GM12878 (cell line): ENCODE measurements around the gene FAM120B. TPM values are rescaled to one million over a fixed set of nuclear protein-coding genes. Genes with fewer than 3 reads are reported as not detected.

ENCODE experiments used
- ATAC-seq: fragments of 200-7000 bp; cut with Tn5 transposase; 3 replicates; pipeline ENCODE4 v1.9.1; 2020; ENCODE audit warnings: mild to moderate bottlenecking, moderate library complexity
- BruUV-seq: library from RNA; stranded (reverse); fragments of 400-500 nt; replicated peaks from 2 replicates; lab custom pipeline; 2021; lab: Mats Ljungman, UMichigan
- CTCF ChIA-PET: fragments of 300-600 bp; sonication (Branson Sonifier 250); formaldehyde crosslinking; extraction: SDS; loops from one replicate; lab custom pipeline; 2021; ENCODE audit warnings: inconsistent platforms; lab: Yijun Ruan, JAX
- POLR2A ChIA-PET: fragments of 350-600 bp; formaldehyde crosslinking; extraction: SDS; loops from one replicate; lab custom pipeline; 2021; ENCODE audit warnings: inconsistent platforms; lab: Charles Lee
- RAD21 ChIA-PET: fragments of 300-600 bp; sonication (Branson Sonifier 250); formaldehyde crosslinking; loops from one replicate; lab custom pipeline; 2023; ENCODE audit warnings: antibody characterized with exemption; ENCODE audit not compliant: unreplicated experiment; lab: Charles Lee
- SMC1A ChIA-PET: fragments of 300-600 bp; sonication (Branson Sonifier 250); formaldehyde crosslinking; loops from one replicate; lab custom pipeline; 2023; ENCODE audit not compliant: unreplicated experiment, uncharacterized antibody; lab: Charles Lee
- DNase-seq: peaks from one replicate; pipeline ENCODE4 v3.0.0-alpha.2; 2011; ENCODE audit warnings: low read depth, low spot score
- FAIRE-seq: peaks from 3 replicates; lab custom pipeline; 2011; peaks lifted over from hg19 to GRCh38; lab: Jason Lieb, UNC
- H2AFZ ChIP-seq: 2 replicates; pipeline ENCODE4 v1.6.0; 2011; ENCODE audit warnings: low read depth, low read length, control low read depth; ENCODE audit not compliant: control insufficient read depth
- H3K27ac ChIP-seq: 2 replicates; pipeline ENCODE4 v1.5.1; 2011; ENCODE audit warnings: control low read depth; ENCODE audit not compliant: control insufficient read depth, insufficient read depth
- H3K27me3 ChIP-seq, 2 experiments: replicated peaks in 1 of 2; 2 replicates each; pipeline versions ENCODE4 v1.6.0 to v1.6.1; 2011; ENCODE audit warnings: low read length in 1 of 2; ENCODE audit not compliant: control insufficient read depth in 2 of 2, insufficient read depth in 2 of 2
- H3K36me3 ChIP-seq, 2 experiments: 2 replicates each; pipeline ENCODE4 v1.5.1; 2011; ENCODE audit warnings: low read length in 1 of 2; ENCODE audit not compliant: control insufficient read depth in 2 of 2, insufficient read depth in 2 of 2
- H3K4me1 ChIP-seq: 2 replicates; pipeline ENCODE4 v1.6.1; 2011; ENCODE audit warnings: mild to moderate bottlenecking, low read length, moderate library complexity, mixed read lengths; ENCODE audit not compliant: control insufficient read depth, insufficient read depth
- H3K4me2 ChIP-seq: 2 replicates; pipeline ENCODE4 v1.6.0; 2011; ENCODE audit warnings: control low read depth; ENCODE audit not compliant: control insufficient read depth, insufficient read depth
- H3K4me3 ChIP-seq: fragments of 200-600 bp; sonication (generic); 2 replicates; pipeline ENCODE4 v1.5.1; 2016
- H3K79me2 ChIP-seq: 2 replicates; pipeline ENCODE4 v1.6.0; 2011; ENCODE audit warnings: low read length; ENCODE audit not compliant: control insufficient read depth, insufficient read depth
- H3K9ac ChIP-seq: 2 replicates; pipeline ENCODE4 v1.8.0; 2011; ENCODE audit warnings: low read length, control low read depth, mixed read lengths; ENCODE audit not compliant: control insufficient read depth, insufficient read depth
- H3K9me3 ChIP-seq: replicated peaks from 3 replicates; pipeline ENCODE4 v1.5.1; 2011; ENCODE audit warnings: mild to moderate bottlenecking, low read length; ENCODE audit not compliant: control insufficient read depth, insufficient read depth
- H4K20me1 ChIP-seq: 2 replicates; pipeline ENCODE4 v1.6.0; 2011; ENCODE audit not compliant: control insufficient read depth, insufficient read depth
- BACH1 ChIP-seq: fragments of 450-650 bp; IDR thresholded peaks from 2 replicates; pipeline ENCODE4 v1.6.1; 2017; ENCODE audit warnings: mild to moderate bottlenecking, borderline replicate concordance
- BRCA1 ChIP-seq: IDR thresholded peaks from 2 replicates; pipeline ENCODE4 v1.6.1; 2011; ENCODE audit warnings: low read depth, low read length, improper control_type of control experiment
- DPF2 ChIP-seq: fragments of 450-650 bp; IDR thresholded peaks from 2 replicates; pipeline ENCODE4 v1.6.1; 2017; ENCODE audit warnings: mild to moderate bottlenecking
- NFYB ChIP-seq: IDR thresholded peaks from 2 replicates; pipeline ENCODE4 v1.6.1; 2011; ENCODE audit warnings: low read depth, mild to moderate bottlenecking, low read length, improper control_type of control experiment, moderate library complexity; ENCODE audit not compliant: insufficient read depth
- RAD51 ChIP-seq: fragments of 450-650 bp; IDR thresholded peaks from 2 replicates; pipeline ENCODE4 v1.6.1; 2016; ENCODE audit warnings: moderate library complexity, mild to moderate bottlenecking, inconsistent platforms
- RBBP5 ChIP-seq: fragments of 200-600 bp; sonication (generic); conservative IDR thresholded peaks from 2 replicates; pipeline ENCODE4 v1.6.1; 2016
- RCOR1 ChIP-seq: conservative IDR thresholded peaks from 2 replicates; pipeline ENCODE4 v1.6.1; 2012; ENCODE audit warnings: low read depth, low read length, improper control_type of control experiment
- SMAD1 ChIP-seq: fragments of 450-650 bp; IDR thresholded peaks from 2 replicates; pipeline ENCODE4 v1.6.1; 2018; ENCODE audit warnings: mild to moderate bottlenecking, low read depth; ENCODE audit not compliant: partially characterized antibody
- SP1 ChIP-seq: IDR thresholded peaks from one replicate; pipeline ENCODE4 v1.6.1; 2011; ENCODE audit warnings: low read depth, low read length
- TCF12 ChIP-seq: IDR thresholded peaks from 2 replicates; pipeline ENCODE4 v1.6.1; 2011; ENCODE audit warnings: low read depth, mild to moderate bottlenecking, low read length
- ZBED1 ChIP-seq: IDR thresholded peaks from 2 replicates; pipeline ENCODE4 v1.6.1; 2016; ENCODE audit warnings: borderline replicate concordance
- WGBS: methylation state at CpG from one replicate; pipeline ENCODE4 v1.1.6; 2016; ENCODE audit warnings: low lambda C conversion rate; ENCODE audit not compliant: insufficient replicate concordance, insufficient coverage; ENCODE audit errors: missing lambda C conversion rate; 5-methylcytosine and 5-hydroxymethylcytosine counted together
- in situ Hi-C: fragments of 300-500 bp; cut with MboI; formaldehyde crosslinking; loops from 9 replicates; pipeline ENCODE4 v1.14.3; 2018; ENCODE audit warnings: mixed read lengths
- intact Hi-C: fragments of 100-400 bp; cut with micrococcal nuclease; formaldehyde crosslinking; loops from one replicate; pipeline ENCODE4 v1.14.2; 2022; ENCODE audit not compliant: unreplicated experiment
- polyA plus RNA-seq, 11 experiments: library from polyadenylated mRNA; depleted of rRNA in 4 of 11; unstranded in 6 of 11; stranded (reverse) in 5 of 11; fragments of >200 nt; fragmentation: Nextera tagmentation in 4 of 11; fragmentation: Illumina TruSeq in 1 of 11; extraction: Ambion mirVana in 4 of 11; extraction: Trizol in 1 of 11; gene quantifications; 1 replicate in 1 of 11; 2 replicates in 10 of 11; pipeline versions ENCODE4 v1.2.1 to v1.2.3, GENCODE V29; 2011 to 2016; ENCODE audit warnings: inconsistent platforms in 2 of 11, missing spikeins in 2 of 11, low read depth in 1 of 11
- total RNA-seq, 4 experiments: library from RNA; depleted of rRNA in 3 of 4; stranded (reverse); fragments of >200 nt in 3 of 4; fragmentation: Illumina TruSeq in 1 of 4; extraction: Trizol in 1 of 4; gene quantifications; 2 replicates each; pipeline versions ENCODE4 v1.2.1 to v1.2.3, GENCODE V29; 2013 to 2021
- TF ChIP-seq, protein P1 (sequence below): fragments of 450-650 bp; IDR thresholded peaks from 2 replicates; pipeline ENCODE4 v1.6.1; 2017; ENCODE audit warnings: mild to moderate bottlenecking, moderate library complexity
- TF ChIP-seq, protein P2 (sequence below): fragments of 450-650 bp; formaldehyde crosslinking; IDR thresholded peaks from 2 replicates; pipeline ENCODE4 v1.4.0; 2020; ENCODE audit warnings: mild to moderate bottlenecking, moderate library complexity
- TF ChIP-seq, protein P3 (sequence below): fragments of 450-650 bp; IDR thresholded peaks from 2 replicates; pipeline ENCODE4 v1.6.1; 2017; ENCODE audit warnings: mild to moderate bottlenecking, moderate library complexity

The FAM120B gene
- total and polyA plus RNA-seq, 10 of the 15 experiments (the other 5 are each of a cell fraction or from before 2014, with no cell fraction given): 3.3 to 21.6 (median 15.3) TPM

DNA sequence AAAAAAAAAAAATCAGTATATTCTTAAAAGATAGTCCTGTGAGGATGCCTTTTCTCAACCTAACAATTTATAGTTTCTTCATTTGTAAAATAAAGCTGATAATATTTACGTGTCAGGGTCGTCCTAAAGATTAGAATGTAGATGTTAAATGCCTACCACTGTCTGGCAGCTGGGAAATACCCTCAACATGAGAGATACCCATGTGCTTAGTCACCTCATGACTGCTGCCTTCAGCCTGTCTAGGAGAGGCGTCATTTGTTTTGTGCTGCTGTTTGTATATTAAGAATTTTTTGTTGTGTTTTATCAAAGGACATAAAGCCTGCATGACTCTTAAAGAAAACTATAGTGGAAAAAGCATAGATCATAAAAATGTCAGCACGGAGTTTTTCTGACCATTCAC lies 9.5 kb downstream of the FAM120B start:
- Histone ChIP-seq H3K9me3 (no peaks in the 10 kb centered on the region; the same call in 2 of the 3 replicates), H3K4me3 (no peak overlapping the region), H3K9ac (no peak overlapping the region), H3K4me2 (no peak overlapping the region), H2AFZ (no peak overlapping the region), H3K27me3 (no peaks in the 10 kb centered on the region), H3K4me1 (no peaks in the 10 kb centered on the region), H3K27ac (no peak overlapping the region), H3K36me3 (peaks cover 0 to 6% of the 10 kb centered on the region in 2 experiments; a peak in 2 of 4 replicates), H4K20me1 (no peaks in the 10 kb centered on the region), H3K79me2 (peaks cover 15% of the 10 kb centered on the region)
- RAD21 ChIA-PET: no interaction called here
- ATAC-seq (peak; percentile 56; the same call in 2 of the 3 replicates), DNase-seq (no peak), FAIRE-seq (peak; percentile 23)
- POLR2A ChIA-PET: no interaction called here
- SMC1A ChIA-PET: interaction anchor here (0.8 kb wide), 1 partner anchor 41 kb away, joined by 3 read pairs; no protein-coding TSS in a partner anchor
- CTCF ChIA-PET: no interaction called here
- no TSS peak for BruUV-seq
- 73% methylated on average over 4 of the region's 4 CpGs for WGBS
- intact Hi-C loops (no loop called here), in situ Hi-C loops (no loop called here)
- no peak for TF ChIP-seq RAD51
- TF ChIP-seq RBBP5: no peak
- TF ChIP-seq DPF2: no peak
- no peak for TF ChIP-seq BRCA1
- TF ChIP-seq SP1: no peak
- TF ChIP-seq, protein P1, sequence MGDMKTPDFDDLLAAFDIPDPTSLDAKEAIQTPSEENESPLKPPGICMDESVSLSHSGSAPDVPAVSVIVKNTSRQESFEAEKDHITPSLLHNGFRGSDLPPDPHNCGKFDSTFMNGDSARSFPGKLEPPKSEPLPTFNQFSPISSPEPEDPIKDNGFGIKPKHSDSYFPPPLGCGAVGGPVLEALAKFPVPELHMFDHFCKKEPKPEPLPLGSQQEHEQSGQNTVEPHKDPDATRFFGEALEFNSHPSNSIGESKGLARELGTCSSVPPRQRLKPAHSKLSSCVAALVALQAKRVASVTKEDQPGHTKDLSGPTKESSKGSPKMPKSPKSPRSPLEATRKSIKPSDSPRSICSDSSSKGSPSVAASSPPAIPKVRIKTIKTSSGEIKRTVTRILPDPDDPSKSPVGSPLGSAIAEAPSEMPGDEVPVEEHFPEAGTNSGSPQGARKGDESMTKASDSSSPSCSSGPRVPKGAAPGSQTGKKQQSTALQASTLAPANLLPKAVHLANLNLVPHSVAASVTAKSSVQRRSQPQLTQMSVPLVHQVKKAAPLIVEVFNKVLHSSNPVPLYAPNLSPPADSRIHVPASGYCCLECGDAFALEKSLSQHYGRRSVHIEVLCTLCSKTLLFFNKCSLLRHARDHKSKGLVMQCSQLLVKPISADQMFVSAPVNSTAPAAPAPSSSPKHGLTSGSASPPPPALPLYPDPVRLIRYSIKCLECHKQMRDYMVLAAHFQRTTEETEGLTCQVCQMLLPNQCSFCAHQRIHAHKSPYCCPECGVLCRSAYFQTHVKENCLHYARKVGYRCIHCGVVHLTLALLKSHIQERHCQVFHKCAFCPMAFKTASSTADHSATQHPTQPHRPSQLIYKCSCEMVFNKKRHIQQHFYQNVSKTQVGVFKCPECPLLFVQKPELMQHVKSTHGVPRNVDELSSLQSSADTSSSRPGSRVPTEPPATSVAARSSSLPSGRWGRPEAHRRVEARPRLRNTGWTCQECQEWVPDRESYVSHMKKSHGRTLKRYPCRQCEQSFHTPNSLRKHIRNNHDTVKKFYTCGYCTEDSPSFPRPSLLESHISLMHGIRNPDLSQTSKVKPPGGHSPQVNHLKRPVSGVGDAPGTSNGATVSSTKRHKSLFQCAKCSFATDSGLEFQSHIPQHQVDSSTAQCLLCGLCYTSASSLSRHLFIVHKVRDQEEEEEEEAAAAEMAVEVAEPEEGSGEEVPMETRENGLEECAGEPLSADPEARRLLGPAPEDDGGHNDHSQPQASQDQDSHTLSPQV: no peak
- no peak for TF ChIP-seq RCOR1
- TF ChIP-seq TCF12: no peak
- no peak for TF ChIP-seq ZBED1
- no peak for TF ChIP-seq NFYB
- TF ChIP-seq SMAD1: no peak
- TF ChIP-seq BACH1: no peak
- TF ChIP-seq, protein P2, sequence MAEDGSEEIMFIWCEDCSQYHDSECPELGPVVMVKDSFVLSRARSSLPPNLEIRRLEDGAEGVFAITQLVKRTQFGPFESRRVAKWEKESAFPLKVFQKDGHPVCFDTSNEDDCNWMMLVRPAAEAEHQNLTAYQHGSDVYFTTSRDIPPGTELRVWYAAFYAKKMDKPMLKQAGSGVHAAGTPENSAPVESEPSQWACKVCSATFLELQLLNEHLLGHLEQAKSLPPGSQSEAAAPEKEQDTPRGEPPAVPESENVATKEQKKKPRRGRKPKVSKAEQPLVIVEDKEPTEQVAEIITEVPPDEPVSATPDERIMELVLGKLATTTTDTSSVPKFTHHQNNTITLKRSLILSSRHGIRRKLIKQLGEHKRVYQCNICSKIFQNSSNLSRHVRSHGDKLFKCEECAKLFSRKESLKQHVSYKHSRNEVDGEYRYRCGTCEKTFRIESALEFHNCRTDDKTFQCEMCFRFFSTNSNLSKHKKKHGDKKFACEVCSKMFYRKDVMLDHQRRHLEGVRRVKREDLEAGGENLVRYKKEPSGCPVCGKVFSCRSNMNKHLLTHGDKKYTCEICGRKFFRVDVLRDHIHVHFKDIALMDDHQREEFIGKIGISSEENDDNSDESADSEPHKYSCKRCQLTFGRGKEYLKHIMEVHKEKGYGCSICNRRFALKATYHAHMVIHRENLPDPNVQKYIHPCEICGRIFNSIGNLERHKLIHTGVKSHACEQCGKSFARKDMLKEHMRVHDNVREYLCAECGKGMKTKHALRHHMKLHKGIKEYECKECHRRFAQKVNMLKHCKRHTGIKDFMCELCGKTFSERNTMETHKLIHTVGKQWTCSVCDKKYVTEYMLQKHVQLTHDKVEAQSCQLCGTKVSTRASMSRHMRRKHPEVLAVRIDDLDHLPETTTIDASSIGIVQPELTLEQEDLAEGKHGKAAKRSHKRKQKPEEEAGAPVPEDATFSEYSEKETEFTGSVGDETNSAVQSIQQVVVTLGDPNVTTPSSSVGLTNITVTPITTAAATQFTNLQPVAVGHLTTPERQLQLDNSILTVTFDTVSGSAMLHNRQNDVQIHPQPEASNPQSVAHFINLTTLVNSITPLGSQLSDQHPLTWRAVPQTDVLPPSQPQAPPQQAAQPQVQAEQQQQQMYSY (CRISPR knock-in tag): no peak
- TF ChIP-seq, protein P3, sequence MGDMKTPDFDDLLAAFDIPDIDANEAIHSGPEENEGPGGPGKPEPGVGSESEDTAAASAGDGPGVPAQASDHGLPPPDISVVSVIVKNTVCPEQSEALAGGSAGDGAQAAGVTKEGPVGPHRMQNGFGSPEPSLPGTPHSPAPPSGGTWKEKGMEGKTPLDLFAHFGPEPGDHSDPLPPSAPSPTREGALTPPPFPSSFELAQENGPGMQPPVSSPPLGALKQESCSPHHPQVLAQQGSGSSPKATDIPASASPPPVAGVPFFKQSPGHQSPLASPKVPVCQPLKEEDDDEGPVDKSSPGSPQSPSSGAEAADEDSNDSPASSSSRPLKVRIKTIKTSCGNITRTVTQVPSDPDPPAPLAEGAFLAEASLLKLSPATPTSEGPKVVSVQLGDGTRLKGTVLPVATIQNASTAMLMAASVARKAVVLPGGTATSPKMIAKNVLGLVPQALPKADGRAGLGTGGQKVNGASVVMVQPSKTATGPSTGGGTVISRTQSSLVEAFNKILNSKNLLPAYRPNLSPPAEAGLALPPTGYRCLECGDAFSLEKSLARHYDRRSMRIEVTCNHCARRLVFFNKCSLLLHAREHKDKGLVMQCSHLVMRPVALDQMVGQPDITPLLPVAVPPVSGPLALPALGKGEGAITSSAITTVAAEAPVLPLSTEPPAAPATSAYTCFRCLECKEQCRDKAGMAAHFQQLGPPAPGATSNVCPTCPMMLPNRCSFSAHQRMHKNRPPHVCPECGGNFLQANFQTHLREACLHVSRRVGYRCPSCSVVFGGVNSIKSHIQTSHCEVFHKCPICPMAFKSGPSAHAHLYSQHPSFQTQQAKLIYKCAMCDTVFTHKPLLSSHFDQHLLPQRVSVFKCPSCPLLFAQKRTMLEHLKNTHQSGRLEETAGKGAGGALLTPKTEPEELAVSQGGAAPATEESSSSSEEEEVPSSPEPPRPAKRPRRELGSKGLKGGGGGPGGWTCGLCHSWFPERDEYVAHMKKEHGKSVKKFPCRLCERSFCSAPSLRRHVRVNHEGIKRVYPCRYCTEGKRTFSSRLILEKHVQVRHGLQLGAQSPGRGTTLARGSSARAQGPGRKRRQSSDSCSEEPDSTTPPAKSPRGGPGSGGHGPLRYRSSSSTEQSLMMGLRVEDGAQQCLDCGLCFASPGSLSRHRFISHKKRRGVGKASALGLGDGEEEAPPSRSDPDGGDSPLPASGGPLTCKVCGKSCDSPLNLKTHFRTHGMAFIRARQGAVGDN: no peak
